Measurements from ENCODE around the gene ALOX5AP.

DNA sequence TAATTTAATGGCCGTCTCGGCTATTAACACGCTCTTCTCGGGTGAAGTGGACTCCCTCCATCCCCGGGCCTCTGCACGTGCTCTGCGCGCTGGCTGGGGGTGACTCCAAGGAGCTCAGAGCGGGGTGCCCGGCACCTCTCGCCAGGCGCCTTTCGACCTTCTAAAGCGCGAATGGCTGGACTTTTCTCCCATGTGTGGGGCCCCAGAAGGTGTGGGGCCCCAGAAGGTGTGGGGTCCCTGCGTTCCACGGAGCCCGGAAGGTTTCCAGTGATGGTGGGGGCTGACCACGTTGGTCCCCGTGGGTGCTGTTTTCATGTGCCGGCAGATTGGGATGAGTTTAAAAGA lies 3.3 kb upstream of the ALOX5AP start:
- TF ChIP-seq, protein P1, sequence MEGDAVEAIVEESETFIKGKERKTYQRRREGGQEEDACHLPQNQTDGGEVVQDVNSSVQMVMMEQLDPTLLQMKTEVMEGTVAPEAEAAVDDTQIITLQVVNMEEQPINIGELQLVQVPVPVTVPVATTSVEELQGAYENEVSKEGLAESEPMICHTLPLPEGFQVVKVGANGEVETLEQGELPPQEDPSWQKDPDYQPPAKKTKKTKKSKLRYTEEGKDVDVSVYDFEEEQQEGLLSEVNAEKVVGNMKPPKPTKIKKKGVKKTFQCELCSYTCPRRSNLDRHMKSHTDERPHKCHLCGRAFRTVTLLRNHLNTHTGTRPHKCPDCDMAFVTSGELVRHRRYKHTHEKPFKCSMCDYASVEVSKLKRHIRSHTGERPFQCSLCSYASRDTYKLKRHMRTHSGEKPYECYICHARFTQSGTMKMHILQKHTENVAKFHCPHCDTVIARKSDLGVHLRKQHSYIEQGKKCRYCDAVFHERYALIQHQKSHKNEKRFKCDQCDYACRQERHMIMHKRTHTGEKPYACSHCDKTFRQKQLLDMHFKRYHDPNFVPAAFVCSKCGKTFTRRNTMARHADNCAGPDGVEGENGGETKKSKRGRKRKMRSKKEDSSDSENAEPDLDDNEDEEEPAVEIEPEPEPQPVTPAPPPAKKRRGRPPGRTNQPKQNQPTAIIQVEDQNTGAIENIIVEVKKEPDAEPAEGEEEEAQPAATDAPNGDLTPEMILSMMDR (IDR thresholded peaks at IDR 0.05) = no peak
- TF ChIP-seq, protein P2, sequence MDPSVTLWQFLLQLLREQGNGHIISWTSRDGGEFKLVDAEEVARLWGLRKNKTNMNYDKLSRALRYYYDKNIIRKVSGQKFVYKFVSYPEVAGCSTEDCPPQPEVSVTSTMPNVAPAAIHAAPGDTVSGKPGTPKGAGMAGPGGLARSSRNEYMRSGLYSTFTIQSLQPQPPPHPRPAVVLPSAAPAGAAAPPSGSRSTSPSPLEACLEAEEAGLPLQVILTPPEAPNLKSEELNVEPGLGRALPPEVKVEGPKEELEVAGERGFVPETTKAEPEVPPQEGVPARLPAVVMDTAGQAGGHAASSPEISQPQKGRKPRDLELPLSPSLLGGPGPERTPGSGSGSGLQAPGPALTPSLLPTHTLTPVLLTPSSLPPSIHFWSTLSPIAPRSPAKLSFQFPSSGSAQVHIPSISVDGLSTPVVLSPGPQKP (IDR thresholded peaks at IDR 0.05; ENCODE audit: low read depth, low read length) = no peak
- TF ChIP-seq NR3C1 (IDR thresholded peaks at IDR 0.05) (no peak), RFX5 (IDR thresholded peaks at IDR 0.05) (no peak)

Data from A549 (cell line).